WTC11 (cell line): Measurements from ENCODE around the gene NRXN3. TPM values are rescaled to one million over a fixed set of nuclear protein-coding genes. Genes with fewer than 3 reads are reported as not detected.

Experiments
- ATAC-seq: fragments of 200-7000 bp; cut with Tn5 transposase; 2 replicates; pipeline ENCODE4 v1.10.0; 2021; ENCODE audit warnings: mild to moderate bottlenecking, moderate library complexity
- CTCF ChIA-PET: fragments of 300-600 bp; sonication (Branson Sonifier 250); formaldehyde crosslinking; loops from one replicate; lab custom pipeline; 2021; ENCODE audit warnings: antibody characterized with exemption; lab: Charles Lee
- POLR2A ChIA-PET: fragments of 350-600 bp; sonication (Branson Sonifier 250); formaldehyde crosslinking; loops from one replicate; lab custom pipeline; 2021; ENCODE audit warnings: antibody characterized with exemption; lab: Charles Lee
- DNase-seq: peaks from one replicate; pipeline ENCODE4 v3.0.0; 2021; ENCODE audit warnings: low spot score
- H3K27ac Mint-ChIP-seq: 2 replicates; pipeline ENCODE4 v1.8.0; 2021; ENCODE audit warnings: mixed read lengths
- H3K27me3 Mint-ChIP-seq: 2 replicates; pipeline ENCODE4 v1.8.0; 2021; ENCODE audit warnings: low read depth, mild to moderate bottlenecking, moderate library complexity, mixed read lengths
- H3K36me3 Mint-ChIP-seq: 2 replicates; pipeline ENCODE4 v1.8.0; 2021; ENCODE audit warnings: mixed read lengths
- H3K4me1 Mint-ChIP-seq: 2 replicates; pipeline ENCODE4 v1.8.0; 2022; ENCODE audit warnings: mixed read lengths
- H3K4me3 Mint-ChIP-seq: 2 replicates; pipeline ENCODE4 v1.8.0; 2021; ENCODE audit warnings: mild to moderate bottlenecking, moderate library complexity, mixed read lengths
- H3K9me3 Mint-ChIP-seq: 2 replicates; pipeline ENCODE4 v1.8.0; 2021; ENCODE audit warnings: mixed read lengths
- FOXJ3 ChIP-seq: sonication (generic); formaldehyde crosslinking; IDR thresholded peaks from 2 replicates; pipeline ENCODE4 v1.9.0; 2021; ENCODE audit warnings: missing genetic modification reagents, mild to moderate bottlenecking, borderline replicate concordance
- FOXP1 ChIP-seq: sonication (generic); formaldehyde crosslinking; IDR thresholded peaks from 2 replicates; pipeline ENCODE4 v1.8.0; 2022; ENCODE audit warnings: missing genetic modification reagents, mild to moderate bottlenecking, moderate library complexity, borderline replicate concordance
- JAZF1 ChIP-seq: fragments of 250-450 bp; sonication (Bioruptor Pico); IDR thresholded peaks from 2 replicates; pipeline ENCODE4 v1.9.0; 2021; ENCODE audit warnings: moderate library complexity, mild to moderate bottlenecking, inconsistent platforms
- MXD4 ChIP-seq: fragments of 250-450 bp; sonication (Bioruptor Pico); IDR thresholded peaks from 2 replicates; pipeline ENCODE4 v1.8.0; 2021; ENCODE audit warnings: mild to moderate bottlenecking, moderate library complexity, borderline replicate concordance
- MYBL2 ChIP-seq: sonication (generic); formaldehyde crosslinking; IDR thresholded peaks from 2 replicates; pipeline ENCODE4 v1.8.1; 2023; ENCODE audit warnings: mild to moderate bottlenecking, moderate library complexity, missing genetic modification reagents
- SMAD3 ChIP-seq: sonication (generic); formaldehyde crosslinking; IDR thresholded peaks from 2 replicates; pipeline ENCODE4 v1.8.0; 2022; ENCODE audit warnings: missing genetic modification reagents, mild to moderate bottlenecking, borderline replicate concordance
- TEAD4 ChIP-seq: sonication (generic); formaldehyde crosslinking; IDR thresholded peaks from 2 replicates; pipeline ENCODE4 v1.8.0; 2022; ENCODE audit warnings: mild to moderate bottlenecking, missing genetic modification reagents
- ZBTB21 ChIP-seq: sonication (generic); formaldehyde crosslinking; IDR thresholded peaks from 2 replicates; pipeline ENCODE4 v1.8.1; 2023; ENCODE audit warnings: mild to moderate bottlenecking, missing genetic modification reagents, borderline replicate concordance
- total RNA-seq: library from RNA; stranded (reverse); gene quantifications from 3 replicates; pipeline ENCODE4 v1.2.3, GENCODE V29; 2021
- TF ChIP-seq, protein P1 (sequence below): sonication (generic); formaldehyde crosslinking; IDR thresholded peaks from 2 replicates; pipeline ENCODE4 v1.8.1; 2023; ENCODE audit warnings: mild to moderate bottlenecking, missing genetic modification reagents
- TF ChIP-seq, protein P2 (sequence below): sonication (generic); formaldehyde crosslinking; IDR thresholded peaks from 2 replicates; pipeline ENCODE4 v1.8.1; 2022; ENCODE audit warnings: low read depth, mild to moderate bottlenecking, moderate library complexity, missing genetic modification reagents, borderline replicate concordance
- TF ChIP-seq, protein P3 (sequence below): sonication (generic); formaldehyde crosslinking; IDR thresholded peaks from 2 replicates; pipeline ENCODE4 v1.8.0; 2023; ENCODE audit warnings: missing genetic modification reagents, mild to moderate bottlenecking, borderline replicate concordance
- TF ChIP-seq, protein P4 (sequence below): fragments of 250-450 bp; sonication (Bioruptor Pico); IDR thresholded peaks from 2 replicates; pipeline ENCODE4 v1.9.0; 2021; ENCODE audit warnings: mild to moderate bottlenecking
- TF ChIP-seq, protein P5 (sequence below): sonication (generic); formaldehyde crosslinking; IDR thresholded peaks from 2 replicates; pipeline ENCODE4 v1.8.1; 2023; ENCODE audit warnings: mild to moderate bottlenecking, moderate library complexity, missing genetic modification reagents
- TF ChIP-seq, protein P6 (sequence below): sonication (generic); formaldehyde crosslinking; IDR thresholded peaks from 2 replicates; pipeline ENCODE4 v1.8.1; 2023; ENCODE audit warnings: mild to moderate bottlenecking, missing genetic modification reagents, moderate library complexity
- TF ChIP-seq, protein P7 (sequence below): sonication (generic); formaldehyde crosslinking; IDR thresholded peaks from 2 replicates; pipeline ENCODE4 v1.8.1; 2022; ENCODE audit warnings: low read depth, missing genetic modification reagents, borderline replicate concordance

NRXN3 gene
- total RNA-seq, 1 experiment from 2014 or later, result 3.0 TPM

DNA sequence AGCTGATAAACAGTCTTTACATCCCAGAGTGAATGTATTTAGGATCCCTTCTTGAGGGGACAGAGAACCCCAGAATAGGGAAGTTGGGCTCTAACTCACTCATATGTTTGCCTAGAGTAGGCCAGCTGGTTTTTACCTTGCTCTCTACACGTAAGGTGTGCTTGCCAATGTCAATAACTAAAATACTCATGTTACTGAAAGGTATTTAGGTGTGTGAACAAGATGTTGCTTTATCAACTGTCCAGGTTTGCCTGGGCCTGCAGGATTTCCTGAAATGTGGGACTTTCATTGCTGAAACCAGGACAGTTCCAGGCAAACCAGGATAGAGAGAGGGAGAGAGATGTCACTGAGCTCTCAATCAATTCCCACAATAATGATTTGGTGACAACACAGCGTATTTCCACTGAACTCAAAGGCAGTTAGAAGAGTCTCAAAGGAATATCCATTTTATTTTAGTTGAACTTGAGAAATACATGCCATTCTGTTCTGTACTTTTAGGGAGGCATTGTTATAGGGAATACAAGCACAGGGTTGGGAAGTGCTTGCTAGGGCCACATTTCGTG lies 171.7 kb downstream of the NRXN3 start (continued):
- TF ChIP-seq, protein P1, sequence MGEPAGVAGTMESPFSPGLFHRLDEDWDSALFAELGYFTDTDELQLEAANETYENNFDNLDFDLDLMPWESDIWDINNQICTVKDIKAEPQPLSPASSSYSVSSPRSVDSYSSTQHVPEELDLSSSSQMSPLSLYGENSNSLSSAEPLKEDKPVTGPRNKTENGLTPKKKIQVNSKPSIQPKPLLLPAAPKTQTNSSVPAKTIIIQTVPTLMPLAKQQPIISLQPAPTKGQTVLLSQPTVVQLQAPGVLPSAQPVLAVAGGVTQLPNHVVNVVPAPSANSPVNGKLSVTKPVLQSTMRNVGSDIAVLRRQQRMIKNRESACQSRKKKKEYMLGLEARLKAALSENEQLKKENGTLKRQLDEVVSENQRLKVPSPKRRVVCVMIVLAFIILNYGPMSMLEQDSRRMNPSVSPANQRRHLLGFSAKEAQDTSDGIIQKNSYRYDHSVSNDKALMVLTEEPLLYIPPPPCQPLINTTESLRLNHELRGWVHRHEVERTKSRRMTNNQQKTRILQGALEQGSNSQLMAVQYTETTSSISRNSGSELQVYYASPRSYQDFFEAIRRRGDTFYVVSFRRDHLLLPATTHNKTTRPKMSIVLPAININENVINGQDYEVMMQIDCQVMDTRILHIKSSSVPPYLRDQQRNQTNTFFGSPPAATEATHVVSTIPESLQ (CRISPR knock-in tag), result no peak
- no peak for TF ChIP-seq TEAD4 (CRISPR knock-in tag)

DNA sequence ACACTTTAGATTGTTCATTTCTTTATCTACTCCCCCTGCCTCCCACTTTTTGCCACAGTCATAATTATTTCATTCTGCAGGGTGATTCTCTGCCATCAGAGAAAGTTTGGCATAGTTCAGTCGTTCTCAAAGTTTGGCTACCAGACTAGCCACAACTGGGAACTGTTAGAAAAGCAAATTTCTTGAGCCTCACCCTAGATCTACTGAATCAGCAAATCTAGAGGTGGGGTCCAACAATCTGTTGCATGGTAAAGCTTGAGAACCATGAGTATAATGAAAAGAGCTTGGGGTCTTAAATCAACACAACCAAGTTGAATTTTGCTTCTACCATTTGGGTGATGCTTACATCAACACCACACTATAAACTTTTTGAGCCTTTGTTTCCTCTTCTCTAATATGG lies 172.7 kb downstream of the NRXN3 start:
- H3K9me3 Mint-ChIP-seq, result no peaks in the 10 kb centered on the region
- TF ChIP-seq, protein P2, sequence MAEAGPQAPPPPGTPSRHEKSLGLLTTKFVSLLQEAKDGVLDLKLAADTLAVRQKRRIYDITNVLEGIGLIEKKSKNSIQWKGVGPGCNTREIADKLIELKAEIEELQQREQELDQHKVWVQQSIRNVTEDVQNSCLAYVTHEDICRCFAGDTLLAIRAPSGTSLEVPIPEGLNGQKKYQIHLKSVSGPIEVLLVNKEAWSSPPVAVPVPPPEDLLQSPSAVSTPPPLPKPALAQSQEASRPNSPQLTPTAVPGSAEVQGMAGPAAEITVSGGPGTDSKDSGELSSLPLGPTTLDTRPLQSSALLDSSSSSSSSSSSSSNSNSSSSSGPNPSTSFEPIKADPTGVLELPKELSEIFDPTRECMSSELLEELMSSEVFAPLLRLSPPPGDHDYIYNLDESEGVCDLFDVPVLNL, result no peak
- no peak for TF ChIP-seq JAZF1 (CRISPR knock-in tag)
- TF ChIP-seq, protein P3, sequence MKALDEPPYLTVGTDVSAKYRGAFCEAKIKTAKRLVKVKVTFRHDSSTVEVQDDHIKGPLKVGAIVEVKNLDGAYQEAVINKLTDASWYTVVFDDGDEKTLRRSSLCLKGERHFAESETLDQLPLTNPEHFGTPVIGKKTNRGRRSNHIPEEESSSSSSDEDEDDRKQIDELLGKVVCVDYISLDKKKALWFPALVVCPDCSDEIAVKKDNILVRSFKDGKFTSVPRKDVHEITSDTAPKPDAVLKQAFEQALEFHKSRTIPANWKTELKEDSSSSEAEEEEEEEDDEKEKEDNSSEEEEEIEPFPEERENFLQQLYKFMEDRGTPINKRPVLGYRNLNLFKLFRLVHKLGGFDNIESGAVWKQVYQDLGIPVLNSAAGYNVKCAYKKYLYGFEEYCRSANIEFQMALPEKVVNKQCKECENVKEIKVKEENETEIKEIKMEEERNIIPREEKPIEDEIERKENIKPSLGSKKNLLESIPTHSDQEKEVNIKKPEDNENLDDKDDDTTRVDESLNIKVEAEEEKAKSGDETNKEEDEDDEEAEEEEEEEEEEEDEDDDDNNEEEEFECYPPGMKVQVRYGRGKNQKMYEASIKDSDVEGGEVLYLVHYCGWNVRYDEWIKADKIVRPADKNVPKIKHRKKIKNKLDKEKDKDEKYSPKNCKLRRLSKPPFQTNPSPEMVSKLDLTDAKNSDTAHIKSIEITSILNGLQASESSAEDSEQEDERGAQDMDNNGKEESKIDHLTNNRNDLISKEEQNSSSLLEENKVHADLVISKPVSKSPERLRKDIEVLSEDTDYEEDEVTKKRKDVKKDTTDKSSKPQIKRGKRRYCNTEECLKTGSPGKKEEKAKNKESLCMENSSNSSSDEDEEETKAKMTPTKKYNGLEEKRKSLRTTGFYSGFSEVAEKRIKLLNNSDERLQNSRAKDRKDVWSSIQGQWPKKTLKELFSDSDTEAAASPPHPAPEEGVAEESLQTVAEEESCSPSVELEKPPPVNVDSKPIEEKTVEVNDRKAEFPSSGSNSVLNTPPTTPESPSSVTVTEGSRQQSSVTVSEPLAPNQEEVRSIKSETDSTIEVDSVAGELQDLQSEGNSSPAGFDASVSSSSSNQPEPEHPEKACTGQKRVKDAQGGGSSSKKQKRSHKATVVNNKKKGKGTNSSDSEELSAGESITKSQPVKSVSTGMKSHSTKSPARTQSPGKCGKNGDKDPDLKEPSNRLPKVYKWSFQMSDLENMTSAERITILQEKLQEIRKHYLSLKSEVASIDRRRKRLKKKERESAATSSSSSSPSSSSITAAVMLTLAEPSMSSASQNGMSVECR, result no peak
- TF ChIP-seq SMAD3 (CRISPR knock-in tag), result no peak
- TF ChIP-seq, protein P4, sequence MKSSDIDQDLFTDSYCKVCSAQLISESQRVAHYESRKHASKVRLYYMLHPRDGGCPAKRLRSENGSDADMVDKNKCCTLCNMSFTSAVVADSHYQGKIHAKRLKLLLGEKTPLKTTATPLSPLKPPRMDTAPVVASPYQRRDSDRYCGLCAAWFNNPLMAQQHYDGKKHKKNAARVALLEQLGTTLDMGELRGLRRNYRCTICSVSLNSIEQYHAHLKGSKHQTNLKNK (CRISPR knock-in tag), result no peak
- TF ChIP-seq, protein P5, sequence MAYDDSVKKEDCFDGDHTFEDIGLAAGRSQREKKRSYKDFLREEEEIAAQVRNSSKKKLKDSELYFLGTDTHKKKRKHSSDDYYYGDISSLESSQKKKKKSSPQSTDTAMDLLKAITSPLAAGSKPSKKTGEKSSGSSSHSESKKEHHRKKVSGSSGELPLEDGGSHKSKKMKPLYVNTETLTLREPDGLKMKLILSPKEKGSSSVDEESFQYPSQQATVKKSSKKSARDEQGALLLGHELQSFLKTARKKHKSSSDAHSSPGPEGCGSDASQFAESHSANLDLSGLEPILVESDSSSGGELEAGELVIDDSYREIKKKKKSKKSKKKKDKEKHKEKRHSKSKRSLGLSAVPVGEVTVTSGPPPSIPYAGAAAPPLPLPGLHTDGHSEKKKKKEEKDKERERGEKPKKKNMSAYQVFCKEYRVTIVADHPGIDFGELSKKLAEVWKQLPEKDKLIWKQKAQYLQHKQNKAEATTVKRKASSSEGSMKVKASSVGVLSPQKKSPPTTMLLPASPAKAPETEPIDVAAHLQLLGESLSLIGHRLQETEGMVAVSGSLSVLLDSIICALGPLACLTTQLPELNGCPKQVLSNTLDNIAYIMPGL (CRISPR knock-in tag), result no peak
- no peak for TF ChIP-seq TEAD4 (CRISPR knock-in tag)
- TF ChIP-seq MXD4 (CRISPR knock-in tag), result no peak
- peaks cover 32% of the 10 kb centered on the region for H3K4me1 Mint-ChIP-seq
- no peak overlapping the region for H3K27ac Mint-ChIP-seq
- CTCF ChIA-PET, result interaction anchor here (1.5 kb wide), 1 partner anchor 179 kb away, joined by 3 read pairs; no protein-coding TSS in a partner anchor
- H3K27me3 Mint-ChIP-seq, result peaks cover 23% of the 10 kb centered on the region
- POLR2A ChIA-PET, result no interaction called here
- DNase-seq (no peak), ATAC-seq (no peak)
- no peaks in the 10 kb centered on the region for H3K36me3 Mint-ChIP-seq
- H3K4me3 Mint-ChIP-seq, result no peak overlapping the region

DNA sequence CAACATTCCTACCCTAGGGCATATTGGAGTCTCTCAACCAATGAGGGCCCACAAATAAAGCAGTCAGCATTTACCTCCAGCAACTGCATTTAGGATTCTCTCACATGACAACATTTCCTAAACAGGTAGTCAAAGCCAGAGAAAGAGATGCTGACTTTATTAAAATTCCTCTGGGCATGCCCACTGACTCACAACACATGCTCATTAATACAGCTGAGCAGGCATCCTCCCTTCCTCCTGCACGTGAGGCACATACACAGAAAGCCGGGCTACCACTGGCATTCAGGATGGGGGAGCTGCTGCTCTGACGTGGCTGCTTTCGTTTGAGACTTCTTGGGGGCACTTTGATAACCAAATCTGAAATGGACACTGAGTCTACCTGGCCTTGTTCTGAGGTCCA lies 174.1 kb downstream of the NRXN3 start:
- Mint-ChIP-seq H3K36me3 (no peaks in the 10 kb centered on the region), H3K27me3 (peaks cover 22% of the 10 kb centered on the region), H3K4me1 (peaks cover 39% of the 10 kb centered on the region), H3K4me3 (no peak overlapping the region), H3K27ac (no peak overlapping the region), H3K9me3 (no peaks in the 10 kb centered on the region)
- no peak for DNase-seq
- CTCF ChIA-PET, result interaction anchor here (1.5 kb wide), 1 partner anchor 180 kb away, joined by 3 read pairs; no protein-coding TSS in a partner anchor
- ATAC-seq, result no peak
- POLR2A ChIA-PET, result no interaction called here
- TF ChIP-seq FOXJ3 (no peak), FOXP1 (CRISPR knock-in tag) (no peak), ZBTB21 (CRISPR knock-in tag) (no peak), MYBL2 (CRISPR knock-in tag) (no peak)
- TF ChIP-seq, protein P2, result no peak
- TF ChIP-seq, protein P6, sequence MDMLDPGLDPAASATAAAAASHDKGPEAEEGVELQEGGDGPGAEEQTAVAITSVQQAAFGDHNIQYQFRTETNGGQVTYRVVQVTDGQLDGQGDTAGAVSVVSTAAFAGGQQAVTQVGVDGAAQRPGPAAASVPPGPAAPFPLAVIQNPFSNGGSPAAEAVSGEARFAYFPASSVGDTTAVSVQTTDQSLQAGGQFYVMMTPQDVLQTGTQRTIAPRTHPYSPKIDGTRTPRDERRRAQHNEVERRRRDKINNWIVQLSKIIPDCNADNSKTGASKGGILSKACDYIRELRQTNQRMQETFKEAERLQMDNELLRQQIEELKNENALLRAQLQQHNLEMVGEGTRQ, result no peak
- TF ChIP-seq, protein P7, sequence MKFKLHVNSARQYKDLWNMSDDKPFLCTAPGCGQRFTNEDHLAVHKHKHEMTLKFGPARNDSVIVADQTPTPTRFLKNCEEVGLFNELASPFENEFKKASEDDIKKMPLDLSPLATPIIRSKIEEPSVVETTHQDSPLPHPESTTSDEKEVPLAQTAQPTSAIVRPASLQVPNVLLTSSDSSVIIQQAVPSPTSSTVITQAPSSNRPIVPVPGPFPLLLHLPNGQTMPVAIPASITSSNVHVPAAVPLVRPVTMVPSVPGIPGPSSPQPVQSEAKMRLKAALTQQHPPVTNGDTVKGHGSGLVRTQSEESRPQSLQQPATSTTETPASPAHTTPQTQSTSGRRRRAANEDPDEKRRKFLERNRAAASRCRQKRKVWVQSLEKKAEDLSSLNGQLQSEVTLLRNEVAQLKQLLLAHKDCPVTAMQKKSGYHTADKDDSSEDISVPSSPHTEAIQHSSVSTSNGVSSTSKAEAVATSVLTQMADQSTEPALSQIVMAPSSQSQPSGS (CRISPR knock-in tag), result no peak
